Activated CD4-positive, alpha-beta memory T cell treated with anti-CD3 and anti-CD28 coated beads, Interleukin-2, amount 10 ng/mL, durations not matched to agents 7 days and 5 days (primary cell): Measurements from ENCODE around the gene MACROH2A1. TPM values are rescaled to one million over a fixed set of nuclear protein-coding genes. Genes with fewer than 3 reads are reported as not detected.

Experiments used
- CTCF ChIA-PET: fragments of 350-600 bp; sonication (Branson Sonifier 250); formaldehyde crosslinking; loops from one replicate; lab custom pipeline; 2021; ENCODE audit warnings: antibody characterized with exemption, inconsistent platforms; lab: Charles Lee
- POLR2A ChIA-PET: fragments of 350-600 bp; sonication (Branson Sonifier 250); formaldehyde crosslinking; loops from one replicate; lab custom pipeline; 2021; ENCODE audit warnings: antibody characterized with exemption; lab: Charles Lee
- DNase-seq: peaks from one replicate; pipeline ENCODE4 v3.0.0-alpha.2; 2020
- H3K27ac Mint-ChIP-seq: one replicate; pipeline ENCODE4 v1.8.0; 2021; ENCODE audit warnings: mild to moderate bottlenecking, mixed read lengths
- H3K27me3 Mint-ChIP-seq: one replicate; pipeline ENCODE4 v1.8.0; 2021; ENCODE audit warnings: mixed read lengths
- H3K36me3 Mint-ChIP-seq: one replicate; pipeline ENCODE4 v1.8.0; 2021; ENCODE audit warnings: low read depth, mixed read lengths
- H3K4me1 Mint-ChIP-seq: one replicate; pipeline ENCODE4 v1.8.0; 2021; ENCODE audit warnings: mixed read lengths
- H3K4me3 Mint-ChIP-seq: one replicate; pipeline ENCODE4 v1.8.0; 2021; ENCODE audit warnings: mild to moderate bottlenecking, mixed read lengths
- H3K9me3 Mint-ChIP-seq: one replicate; pipeline ENCODE4 v1.8.0; 2021; ENCODE audit warnings: mixed read lengths
- total RNA-seq, 2 experiments: library from RNA; stranded (reverse); gene quantifications; one replicate each; pipeline ENCODE4 v1.2.3, GENCODE V29; 2021

Gene MACROH2A1
- total RNA-seq, 2 experiments from 2014 or later = 248 to 263 TPM

GRCh38 chr5:135391116-135391868 lies 7.7 kb downstream of the MACROH2A1 start:
- no peaks in the 10 kb centered on the region for H3K9me3 Mint-ChIP-seq
- H3K4me3 Mint-ChIP-seq = no peak overlapping the region
- H3K27me3 Mint-ChIP-seq = no peaks in the 10 kb centered on the region
- peaks cover 71% of the 10 kb centered on the region for H3K4me1 Mint-ChIP-seq
- no peak for DNase-seq
- CTCF ChIA-PET = interaction anchor here (0.8 kb wide), 1 partner anchor 35 kb away, joined by 4 read pairs; no protein-coding TSS in a partner anchor
- H3K27ac Mint-ChIP-seq = peak overlapping the region; percentile 41
- POLR2A ChIA-PET = interaction anchor here (0.7 to 3.0 kb wide), 3 partner anchors 8 to 15 kb away, joined by 3 to 9 read pairs (median 3); no protein-coding TSS in a partner anchor
- H3K36me3 Mint-ChIP-seq = peaks cover 62% of the 10 kb centered on the region

DNA sequence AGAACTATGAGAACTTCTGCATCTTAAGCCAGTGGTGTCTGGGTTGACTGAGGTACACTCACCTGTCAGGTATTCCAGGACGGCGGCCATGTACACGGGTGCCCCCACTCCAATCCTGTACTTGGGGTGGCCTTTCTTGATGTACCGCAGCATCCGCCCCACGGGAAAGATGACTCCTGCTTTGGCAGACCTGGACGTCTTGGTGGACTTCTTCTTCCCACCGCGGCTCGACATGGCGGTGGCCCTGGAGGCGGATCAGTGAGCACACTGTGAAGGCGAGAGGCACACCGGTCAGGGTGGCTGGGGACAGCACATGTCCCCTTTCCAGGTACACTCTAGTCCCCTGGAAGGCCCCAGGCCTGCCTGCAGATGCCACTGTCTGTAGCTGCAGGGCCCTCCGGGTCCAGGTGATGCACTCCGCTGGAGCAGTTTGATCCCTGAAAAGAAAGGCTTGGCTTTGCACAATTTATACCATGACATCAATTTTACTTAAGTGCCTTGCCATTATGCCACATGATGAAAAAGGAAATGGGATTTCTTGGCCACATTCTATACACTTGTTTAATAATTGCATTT lies 10.1 kb downstream of the MACROH2A1 start:
- H3K9me3 Mint-ChIP-seq = no peaks in the 10 kb centered on the region
- CTCF ChIA-PET = no interaction called here
- peaks cover 74% of the 10 kb centered on the region for H3K36me3 Mint-ChIP-seq
- no peak for DNase-seq
- POLR2A ChIA-PET = interaction anchor here (0.9 kb wide), 1 partner anchor 11 kb away, joined by 3 read pairs; no protein-coding TSS in a partner anchor
- no peak overlapping the region for H3K27ac Mint-ChIP-seq
- H3K4me3 Mint-ChIP-seq = no peak overlapping the region
- H3K4me1 Mint-ChIP-seq = peaks cover 52% of the 10 kb centered on the region
- no peaks in the 10 kb centered on the region for H3K27me3 Mint-ChIP-seq

DNA sequence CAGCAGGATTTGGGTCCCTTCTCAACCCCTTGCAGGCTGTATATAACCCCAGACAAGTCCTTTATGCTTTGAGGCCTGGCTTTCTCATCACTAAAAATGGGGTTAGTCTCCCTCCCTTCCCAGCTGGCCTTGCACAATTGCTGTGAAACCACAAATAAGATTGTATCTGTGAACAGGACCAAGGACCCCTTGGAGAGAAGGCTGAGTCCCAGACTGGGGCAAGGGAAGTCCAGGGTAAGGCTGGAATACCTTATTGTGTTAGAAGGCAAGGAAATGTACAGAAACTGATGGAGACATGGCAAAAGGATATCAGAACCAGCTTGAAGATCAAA lies 11.4 kb downstream of the MACROH2A1 start:
- DNase-seq = no peak
- Mint-ChIP-seq H3K4me3 (no peak overlapping the region), H3K27me3 (no peaks in the 10 kb centered on the region), H3K4me1 (peaks cover 40% of the 10 kb centered on the region), H3K36me3 (peaks cover 76% of the 10 kb centered on the region), H3K9me3 (no peaks in the 10 kb centered on the region), H3K27ac (no peak overlapping the region)
- ChIA-PET POLR2A (no interaction called here), CTCF (no interaction called here)

DNA sequence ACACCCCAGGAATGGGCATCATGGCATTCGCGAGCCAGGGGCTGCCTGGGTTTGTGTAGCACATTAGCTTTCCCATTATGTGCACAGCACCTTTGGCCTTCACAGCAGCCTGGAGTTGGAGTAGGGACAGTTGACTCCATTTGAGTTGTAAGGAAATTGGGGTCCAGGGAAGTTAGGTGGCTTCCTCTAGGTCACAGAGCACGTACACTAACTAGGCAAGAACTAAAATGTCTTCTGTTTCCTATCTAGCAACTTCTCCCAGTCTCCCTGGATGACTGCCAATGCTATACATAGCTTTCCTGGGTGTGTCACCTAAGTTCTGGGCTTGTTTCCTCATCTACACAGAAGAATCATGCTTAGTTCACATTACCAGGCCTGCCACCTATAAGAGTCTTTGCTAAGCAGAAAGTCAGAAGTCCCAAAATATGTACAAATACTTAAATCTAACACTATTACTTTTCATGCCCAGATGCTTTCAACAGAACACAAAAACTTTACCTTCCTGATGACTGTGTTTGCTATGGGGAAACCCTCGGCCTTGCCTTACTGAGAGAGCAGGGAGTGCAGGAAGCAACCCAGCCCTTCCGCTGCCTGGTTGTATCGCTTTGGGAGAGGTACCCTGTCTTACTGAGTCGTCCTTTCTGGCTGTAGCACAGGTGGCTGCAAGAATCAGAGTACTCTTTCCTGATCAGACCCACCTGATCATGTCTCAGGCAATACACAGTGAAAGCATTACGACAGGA lies 12.0 kb downstream of the MACROH2A1 start:
- H3K9me3 Mint-ChIP-seq = no peaks in the 10 kb centered on the region
- no peaks in the 10 kb centered on the region for H3K27me3 Mint-ChIP-seq
- CTCF ChIA-PET = no interaction called here
- no peak overlapping the region for H3K4me3 Mint-ChIP-seq
- peaks cover 76% of the 10 kb centered on the region for H3K36me3 Mint-ChIP-seq
- peaks cover 35% of the 10 kb centered on the region for H3K4me1 Mint-ChIP-seq
- H3K27ac Mint-ChIP-seq = peak overlapping the region; percentile 2
- POLR2A ChIA-PET = interaction anchor here (0.9 kb wide), 2 partner anchors 8 to 13 kb away, joined by 3 to 4 read pairs; no protein-coding TSS in a partner anchor
- DNase-seq = no peak

GRCh38 chr5:135386096-135386495 lies 12.9 kb downstream of the MACROH2A1 start:
- DNase-seq = no peak
- H3K27me3 Mint-ChIP-seq = no peaks in the 10 kb centered on the region
- ChIA-PET CTCF (no interaction called here), POLR2A (interaction anchor here (0.9 kb wide), 2 partner anchors 9 to 14 kb away, joined by 3 to 4 read pairs; no protein-coding TSS in a partner anchor)
- peaks cover 26% of the 10 kb centered on the region for H3K4me1 Mint-ChIP-seq
- H3K27ac Mint-ChIP-seq = no peak overlapping the region
- H3K9me3 Mint-ChIP-seq = no peaks in the 10 kb centered on the region
- H3K4me3 Mint-ChIP-seq = no peak overlapping the region
- peaks cover 77% of the 10 kb centered on the region for H3K36me3 Mint-ChIP-seq

GRCh38 chr5:135385576-135385975 lies 13.5 kb downstream of the MACROH2A1 start:
- no peak for DNase-seq
- ChIA-PET POLR2A (interaction anchor here (1.1 kb wide), 1 partner anchor 9 kb away, joined by 4 read pairs; no protein-coding TSS in a partner anchor), CTCF (no interaction called here)
- Mint-ChIP-seq H3K36me3 (peaks cover 81% of the 10 kb centered on the region), H3K27me3 (no peaks in the 10 kb centered on the region), H3K4me3 (no peak overlapping the region), H3K27ac (no peak overlapping the region), H3K4me1 (peaks cover 28% of the 10 kb centered on the region), H3K9me3 (no peaks in the 10 kb centered on the region)

- H3K4me3 Mint-ChIP-seq = no peak overlapping the region
- POLR2A ChIA-PET = interaction anchor here (1.1 kb wide), 2 partner anchors 9 to 10 kb away, joined by 4 read pairs; no protein-coding TSS in a partner anchor
- no peak for DNase-seq
- CTCF ChIA-PET = interaction anchor here (1.7 kb wide), 1 partner anchor 12 kb away, joined by 4 read pairs; no protein-coding TSS in a partner anchor
- no peak overlapping the region for H3K27ac Mint-ChIP-seq
- no peaks in the 10 kb centered on the region for H3K27me3 Mint-ChIP-seq
- no peaks in the 10 kb centered on the region for H3K9me3 Mint-ChIP-seq
- peaks cover 31% of the 10 kb centered on the region for H3K4me1 Mint-ChIP-seq
- peaks cover 83% of the 10 kb centered on the region for H3K36me3 Mint-ChIP-seq
Observed at GRCh38 chr5:135384898-135385297, 14.1 kb downstream of the MACROH2A1 start.

GRCh38 chr5:135383803-135384495 lies 15.1 kb downstream of the MACROH2A1 start:
- POLR2A ChIA-PET = interaction anchor here (0.9 to 1.1 kb wide), 2 partner anchors 10 to 15 kb away, joined by 3 to 4 read pairs; partner anchors contain the start of gene MACROH2A1
- no peak overlapping the region for H3K27ac Mint-ChIP-seq
- no peak overlapping the region for H3K4me3 Mint-ChIP-seq
- H3K9me3 Mint-ChIP-seq = no peaks in the 10 kb centered on the region
- H3K27me3 Mint-ChIP-seq = no peaks in the 10 kb centered on the region
- DNase-seq = no peak
- H3K36me3 Mint-ChIP-seq = peaks cover 85% of the 10 kb centered on the region
- CTCF ChIA-PET = interaction anchor here (1.7 kb wide), 1 partner anchor 11 kb away, joined by 4 read pairs; no protein-coding TSS in a partner anchor
- peaks cover 36% of the 10 kb centered on the region for H3K4me1 Mint-ChIP-seq

DNA sequence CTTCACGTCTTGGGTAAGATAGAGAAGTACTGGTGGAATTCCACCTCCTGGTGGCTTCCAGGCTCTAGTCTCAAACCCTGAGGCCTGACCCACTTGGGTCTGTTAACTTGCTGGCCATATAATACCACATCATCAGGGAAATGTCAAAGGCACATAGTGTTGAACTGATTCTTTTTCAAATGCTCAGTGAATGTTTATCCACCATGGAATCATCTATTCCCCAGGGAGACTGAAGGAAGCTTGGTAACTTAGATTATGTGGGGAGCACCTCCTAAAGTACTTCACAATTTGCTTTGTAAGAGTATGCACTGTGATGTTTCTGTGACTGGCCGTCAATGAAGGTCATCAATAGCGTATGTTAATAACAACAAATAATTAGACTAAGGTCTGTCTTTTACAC lies 16.1 kb downstream of the MACROH2A1 start:
- H3K36me3 Mint-ChIP-seq = peaks cover 86% of the 10 kb centered on the region
- H3K9me3 Mint-ChIP-seq = no peaks in the 10 kb centered on the region
- POLR2A ChIA-PET = interaction anchor here (1.1 kb wide), 1 partner anchor 9 kb away, joined by 3 read pairs; no protein-coding TSS in a partner anchor
- no peak overlapping the region for H3K27ac Mint-ChIP-seq
- DNase-seq = no peak
- CTCF ChIA-PET = no interaction called here
- no peak overlapping the region for H3K4me3 Mint-ChIP-seq
- no peaks in the 10 kb centered on the region for H3K27me3 Mint-ChIP-seq
- H3K4me1 Mint-ChIP-seq = peaks cover 41% of the 10 kb centered on the region

DNA sequence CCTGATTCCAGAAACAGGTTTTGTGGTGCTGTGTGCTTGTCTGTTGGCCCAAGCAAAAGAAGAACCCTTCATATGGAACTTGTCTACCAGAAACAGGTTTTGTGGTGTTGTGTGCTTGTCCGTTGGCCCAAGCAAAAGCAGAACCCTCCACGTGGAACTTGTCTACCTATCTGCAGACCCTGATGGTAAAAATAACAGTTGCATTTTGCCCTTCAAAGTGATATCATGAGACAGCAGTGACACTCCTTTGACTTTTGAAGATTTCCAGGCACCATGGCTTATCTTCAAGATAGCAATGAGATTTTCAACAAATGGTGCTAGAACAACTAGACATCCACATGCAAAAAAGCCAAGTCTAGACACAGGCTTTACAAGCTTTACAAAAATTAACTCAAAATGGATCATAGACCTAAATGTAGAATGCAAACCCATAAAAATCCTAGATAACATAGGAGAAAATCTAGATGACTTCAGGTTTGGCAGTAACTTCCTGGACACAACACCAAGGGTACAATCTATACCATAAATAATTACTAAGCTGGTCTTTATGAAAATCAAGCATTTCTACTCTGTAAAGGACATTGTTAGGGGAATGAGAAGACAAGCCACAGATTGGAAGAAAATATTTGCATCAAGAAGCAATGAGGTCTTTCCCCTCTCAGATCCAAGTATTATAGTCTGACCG lies 16.8 kb downstream of the MACROH2A1 start:
- Mint-ChIP-seq H3K27ac (no peak overlapping the region), H3K9me3 (no peaks in the 10 kb centered on the region)

GRCh38 chr5:135379046-135379654 lies 19.9 kb downstream of the MACROH2A1 start:
- no peaks in the 10 kb centered on the region for H3K27me3 Mint-ChIP-seq

More for the DNA sequence above, 16.8 kb downstream of the MACROH2A1 start:
- Mint-ChIP-seq H3K4me1 (peaks cover 43% of the 10 kb centered on the region), H3K27me3 (no peaks in the 10 kb centered on the region), H3K4me3 (no peak overlapping the region), H3K36me3 (peaks cover 84% of the 10 kb centered on the region)
- DNase-seq = no peak
- ChIA-PET POLR2A (interaction anchor here (1.1 kb wide), 1 partner anchor 9 kb away, joined by 3 read pairs; no protein-coding TSS in a partner anchor), CTCF (no interaction called here)

More at GRCh38 chr5:135379046-135379654, 19.9 kb downstream of the MACROH2A1 start:
- ChIA-PET CTCF (interaction anchor here (1.6 kb wide), 1 partner anchor 78 kb away, joined by 3 read pairs; no protein-coding TSS in a partner anchor), POLR2A (no interaction called here)
- peaks cover 55% of the 10 kb centered on the region for H3K4me1 Mint-ChIP-seq
- DNase-seq = no peak
- H3K36me3 Mint-ChIP-seq = peaks cover 83% of the 10 kb centered on the region
- H3K27ac Mint-ChIP-seq = no peak overlapping the region
- no peak overlapping the region for H3K4me3 Mint-ChIP-seq
- H3K9me3 Mint-ChIP-seq = no peaks in the 10 kb centered on the region
